ENCODE measurements around the gene CAMSAP1. TPM values are rescaled to one million over a fixed set of nuclear protein-coding genes. Genes with fewer than 3 reads are reported as not detected.

Gene CAMSAP1
- total RNA-seq, 1 donor from 2014 or later = 34.8 TPM

- TF ChIP-seq EZH2 (IDR thresholded peaks at IDR 0.05; ENCODE audit: insufficient read depth, low read length) (no peak), CTCF (IDR thresholded peaks at IDR 0.05; ENCODE audit: insufficient read depth, low read depth, low read length) (no peak)
- Mint-ChIP-seq H3K36me3 (ENCODE audit: low read depth, unreplicated experiment) (peaks cover 6% of the 10 kb centered on the region), H3K9me3 (ENCODE audit: unreplicated experiment) (no peaks in the 10 kb centered on the region), H3K27me3 (ENCODE audit: low read depth, unreplicated experiment) (no peaks in the 10 kb centered on the region), H3K4me3 (ENCODE audit: unreplicated experiment) (no peak overlapping the region), H3K27ac (ENCODE audit: unreplicated experiment) (peak overlapping the region; percentile 55), H3K4me1 (ENCODE audit: low read depth, unreplicated experiment) (peaks cover 17% of the 10 kb centered on the region)
- Histone ChIP-seq H3K27ac (ENCODE audit: low read depth, low read length) (no peak overlapping the region), H3K79me2 (ENCODE audit: insufficient read depth, low read length) (peaks cover 34% of the 10 kb centered on the region), H2AFZ (ENCODE audit: low read depth, low read length) (no peak overlapping the region), H3K9me3 (ENCODE audit: insufficient read depth, low read depth, low read length) (no peaks in the 10 kb centered on the region), H3K36me3 (ENCODE audit: insufficient read depth, low read length) (peaks cover 3% of the 10 kb centered on the region), H4K20me1 (ENCODE audit: insufficient read depth, low read length) (peaks cover 67% of the 10 kb centered on the region), H3K27me3 (ENCODE audit: insufficient read depth, low read length) (no peaks in the 10 kb centered on the region), H3K9ac (ENCODE audit: low read length) (no peak overlapping the region), H3K4me2 (ENCODE audit: low read length) (peak overlapping the region; percentile 14), H3K4me3 (ENCODE audit: insufficient read depth, low read depth, low read length) (no peak overlapping the region), H3K4me1 (ENCODE audit: insufficient read depth, low read length) (peaks cover 15% of the 10 kb centered on the region)
- no peak for DNase-seq (ENCODE audit: low read depth)
- no peak for FAIRE-seq
Measured at GRCh38 chr9:135857843-135858242, 49.5 kb downstream of the CAMSAP1 start.

- peak overlapping the region; percentile 55 for H3K27ac Mint-ChIP-seq (ENCODE audit: unreplicated experiment)
- TF ChIP-seq EZH2 (IDR thresholded peaks at IDR 0.05; ENCODE audit: insufficient read depth, low read length) (no peak), CTCF (IDR thresholded peaks at IDR 0.05; ENCODE audit: insufficient read depth, low read depth, low read length) (no peak)
- no peak overlapping the region for H3K27ac ChIP-seq (ENCODE audit: low read depth, low read length)
- no peak overlapping the region for H2AFZ ChIP-seq (ENCODE audit: low read depth, low read length)
- H3K27me3 Mint-ChIP-seq (ENCODE audit: low read depth, unreplicated experiment) = no peaks in the 10 kb centered on the region
- H3K4me1 Mint-ChIP-seq (ENCODE audit: low read depth, unreplicated experiment) = peaks cover 17% of the 10 kb centered on the region
- H3K79me2 ChIP-seq (ENCODE audit: insufficient read depth, low read length) = peaks cover 34% of the 10 kb centered on the region
- FAIRE-seq = no peak
- H3K27me3 ChIP-seq (ENCODE audit: insufficient read depth, low read length) = no peaks in the 10 kb centered on the region
- no peaks in the 10 kb centered on the region for H3K9me3 ChIP-seq (ENCODE audit: insufficient read depth, low read depth, low read length)
- peaks cover 62% of the 10 kb centered on the region for H4K20me1 ChIP-seq (ENCODE audit: insufficient read depth, low read length)
- no peak overlapping the region for H3K4me3 ChIP-seq (ENCODE audit: insufficient read depth, low read depth, low read length)
- H3K4me2 ChIP-seq (ENCODE audit: low read length) = peak overlapping the region; percentile 14
- no peak overlapping the region for H3K4me3 Mint-ChIP-seq (ENCODE audit: unreplicated experiment)
- DNase-seq (ENCODE audit: low read depth) = peak; percentile 67
- no peak overlapping the region for H3K9ac ChIP-seq (ENCODE audit: low read length)
- peaks cover 3% of the 10 kb centered on the region for H3K36me3 ChIP-seq (ENCODE audit: insufficient read depth, low read length)
- H3K9me3 Mint-ChIP-seq (ENCODE audit: unreplicated experiment) = no peaks in the 10 kb centered on the region
- peaks cover 15% of the 10 kb centered on the region for H3K4me1 ChIP-seq (ENCODE audit: insufficient read depth, low read length)
- peaks cover 6% of the 10 kb centered on the region for H3K36me3 Mint-ChIP-seq (ENCODE audit: low read depth, unreplicated experiment)
Measured at GRCh38 chr9:135857371-135857786, 50.0 kb downstream of the CAMSAP1 start.

- peaks cover 14% of the 10 kb centered on the region for H3K36me3 ChIP-seq (ENCODE audit: insufficient read depth, low read length)
- peaks cover 12% of the 10 kb centered on the region for H3K36me3 Mint-ChIP-seq (ENCODE audit: low read depth, unreplicated experiment)
- no peak overlapping the region for H3K9ac ChIP-seq (ENCODE audit: low read length)
- H3K27me3 Mint-ChIP-seq (ENCODE audit: low read depth, unreplicated experiment) = no peaks in the 10 kb centered on the region
- H3K79me2 ChIP-seq (ENCODE audit: insufficient read depth, low read length) = peaks cover 13% of the 10 kb centered on the region
- no peak overlapping the region for H3K27ac ChIP-seq (ENCODE audit: low read depth, low read length)
- peaks cover 7% of the 10 kb centered on the region for H3K4me1 ChIP-seq (ENCODE audit: insufficient read depth, low read length)
- no peak for FAIRE-seq
- no peak overlapping the region for H3K4me2 ChIP-seq (ENCODE audit: low read length)
- no peak overlapping the region for H3K4me3 ChIP-seq (ENCODE audit: insufficient read depth, low read depth, low read length)
- peaks cover 13% of the 10 kb centered on the region for H3K4me1 Mint-ChIP-seq (ENCODE audit: low read depth, unreplicated experiment)
- no peak overlapping the region for H2AFZ ChIP-seq (ENCODE audit: low read depth, low read length)
- peaks cover 47% of the 10 kb centered on the region for H4K20me1 ChIP-seq (ENCODE audit: insufficient read depth, low read length)
- no peak overlapping the region for H3K4me3 Mint-ChIP-seq (ENCODE audit: unreplicated experiment)
- no peaks in the 10 kb centered on the region for H3K9me3 Mint-ChIP-seq (ENCODE audit: unreplicated experiment)
- H3K27ac Mint-ChIP-seq (ENCODE audit: unreplicated experiment) = no peak overlapping the region
- H3K27me3 ChIP-seq (ENCODE audit: insufficient read depth, low read length) = no peaks in the 10 kb centered on the region
- no peak for DNase-seq (ENCODE audit: low read depth)
- no peak for TF ChIP-seq EZH2 (IDR thresholded peaks at IDR 0.05; ENCODE audit: insufficient read depth, low read length)
- TF ChIP-seq CTCF (IDR thresholded peaks at IDR 0.05; ENCODE audit: insufficient read depth, low read depth, low read length) = no peak
- H3K9me3 ChIP-seq (ENCODE audit: insufficient read depth, low read depth, low read length) = no peaks in the 10 kb centered on the region
Measured at GRCh38 chr9:135851748-135852147, 55.6 kb downstream of the CAMSAP1 start.
